Activated gamma-delta T cell treated with Interleukin-2 at 50 U/mL for 16 hours (primary cell): Measurements from ENCODE around the gene PCYT1B.

Experiments
- DNase-seq: peaks from one replicate; pipeline ENCODE4 v3.0.0-alpha.2; 2020

Gene PCYT1B

GRCh38 chrX:24515447-24515846, 131.7 kb downstream of the PCYT1B start:
- DNase-seq: no peak

- DNase-seq: no peak
These were observed 133.7 kb downstream of the PCYT1B start for GRCh38 chrX:24513416-24513815.

GRCh38 chrX:24508375-24508774, 138.8 kb downstream of the PCYT1B start:
- DNase-seq: no peak
